Ishikawa (cell line): ENCODE data around the gene GID8.

Experiments
- EGR1 ChIP-seq: IDR thresholded peaks from 2 replicates; pipeline ENCODE4 v1.6.1; 2012
- FOXM1 ChIP-seq: IDR thresholded peaks from 2 replicates; pipeline ENCODE4 v1.6.1; 2012; ENCODE audit warnings: low read depth, borderline replicate concordance
- NFIC ChIP-seq: IDR thresholded peaks from 2 replicates; pipeline ENCODE4 v1.6.1; 2012
- RAD21 ChIP-seq: IDR thresholded peaks from 2 replicates; pipeline ENCODE4 v1.6.1; 2012; ENCODE audit warnings: low read depth
- REST ChIP-seq: IDR thresholded peaks from 2 replicates; pipeline ENCODE4 v1.6.1; 2012; ENCODE audit warnings: low read depth, mild to moderate bottlenecking
- YY1 ChIP-seq: IDR thresholded peaks from 2 replicates; pipeline ENCODE4 v1.6.1; 2012; ENCODE audit warnings: low read depth

GRCh38 chr20:62928246-62928939 lies 9.6 kb upstream of the GID8 start:
- TF ChIP-seq NFIC (no peak), REST (no peak), YY1 (no peak), RAD21 (no peak), FOXM1 (no peak), EGR1 (no peak)
